HG03460 (cell line): Measurements from ENCODE around the gene CLCN3.
"Not testable (repeated sequence)": the region's sequence is repeated elsewhere in the genome, so short reads cannot be mapped to it uniquely, and the experiment has no call there.

Source experiments
- ATAC-seq: cut with Tn5 transposase; IDR thresholded peaks from one replicate; pipeline ENCODE4 v1.9.1; 2021; ENCODE audit not compliant: unreplicated experiment

Gene CLCN3

DNA sequence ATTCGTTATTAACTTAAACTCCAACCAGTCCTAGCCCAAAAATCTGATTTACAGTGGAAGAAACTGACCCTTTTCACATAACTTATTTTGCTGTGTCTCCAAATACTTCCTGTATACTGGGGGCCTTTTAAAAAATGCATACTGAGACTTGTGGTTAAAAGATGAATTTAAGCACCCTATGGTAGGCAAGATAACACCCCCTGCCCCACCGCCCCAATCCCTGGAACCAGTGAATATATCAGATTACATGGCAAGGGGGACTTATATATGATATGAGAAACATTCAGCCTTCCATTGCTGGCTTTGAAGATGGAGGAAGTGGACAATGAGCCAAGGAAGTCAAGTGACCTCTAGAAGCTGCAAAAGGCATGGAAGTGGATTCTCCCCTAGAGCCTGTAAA, 3.1 kb upstream of the CLCN3 start:
- ATAC-seq: no peak

DNA sequence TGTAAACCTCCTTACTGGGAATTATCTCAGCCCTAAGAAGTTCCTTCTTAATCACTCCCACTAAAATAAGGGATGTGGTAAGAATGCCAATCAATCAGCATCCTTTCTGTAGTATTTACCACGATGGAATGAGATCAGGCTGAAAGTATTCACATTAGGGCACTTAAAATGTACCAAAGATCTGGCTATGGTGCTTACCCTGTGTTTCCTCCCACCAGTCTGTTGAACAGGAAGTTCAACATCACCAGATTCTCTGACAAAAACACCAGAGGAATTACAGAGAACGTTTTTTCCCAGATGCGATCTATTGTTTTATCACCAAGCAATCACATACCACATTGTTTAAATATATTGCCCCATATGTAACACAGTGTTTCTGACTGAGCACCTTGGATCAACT, 2.1 kb upstream of the CLCN3 start:
- no peak for ATAC-seq

DNA sequence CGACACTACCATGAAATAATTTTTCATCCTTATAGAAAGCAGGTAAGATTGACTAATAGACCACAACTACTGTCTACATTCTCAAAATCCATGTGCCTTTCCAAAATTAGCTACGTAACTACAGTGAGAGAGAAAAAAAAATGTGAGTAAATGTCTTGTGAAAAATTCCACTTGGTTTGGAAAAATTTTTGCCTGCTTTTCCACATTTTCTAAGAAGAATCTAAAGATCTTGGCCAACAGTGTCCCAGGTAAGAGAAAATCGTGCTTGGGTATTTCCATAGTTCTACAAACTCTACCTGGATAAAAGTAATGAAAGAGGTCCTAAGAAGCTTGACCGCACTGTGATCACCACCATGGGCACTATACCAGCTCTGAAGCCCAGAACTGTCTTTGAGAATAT, 1.4 kb upstream of the CLCN3 start:
- ATAC-seq: no peak

DNA sequence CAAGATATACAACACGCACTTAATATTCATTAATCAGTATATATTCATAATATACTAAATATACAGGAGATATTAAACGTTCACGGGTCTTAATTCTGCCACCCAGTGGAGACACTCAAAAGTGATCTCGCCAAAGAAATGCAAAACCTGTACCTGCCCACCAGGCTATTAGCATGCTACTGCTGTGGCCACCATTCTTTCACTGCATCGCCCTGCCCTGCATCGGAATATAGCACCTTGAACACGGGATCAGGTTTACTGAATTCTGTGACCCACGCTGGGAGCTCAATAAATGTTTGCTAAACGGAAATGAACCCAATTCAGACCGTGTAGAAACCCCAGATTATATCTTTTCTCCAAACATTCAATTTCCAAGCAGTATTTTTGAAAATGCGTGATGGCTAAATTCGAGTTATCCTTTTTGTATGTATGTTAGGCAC, 840 bp upstream of the CLCN3 start:
- peak; percentile 39 for ATAC-seq

DNA sequence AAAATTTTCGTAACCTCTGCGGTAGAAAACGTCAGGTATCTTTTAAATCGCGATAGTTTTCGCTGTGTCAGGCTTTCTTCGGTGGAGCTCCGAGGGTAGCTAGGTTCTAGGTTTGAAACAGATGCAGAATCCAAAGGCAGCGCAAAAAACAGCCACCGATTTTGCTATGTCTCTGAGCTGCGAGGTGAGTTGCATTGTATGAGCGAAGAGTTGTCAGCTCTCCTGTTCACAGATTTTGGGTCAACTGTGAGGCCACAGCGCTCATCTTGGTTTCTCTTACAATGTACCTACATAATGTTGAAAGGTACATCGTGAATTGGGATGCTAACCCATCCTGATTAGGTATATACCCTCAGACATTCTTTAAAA, 486 bp downstream of the CLCN3 start:
- ATAC-seq: no peak

DNA sequence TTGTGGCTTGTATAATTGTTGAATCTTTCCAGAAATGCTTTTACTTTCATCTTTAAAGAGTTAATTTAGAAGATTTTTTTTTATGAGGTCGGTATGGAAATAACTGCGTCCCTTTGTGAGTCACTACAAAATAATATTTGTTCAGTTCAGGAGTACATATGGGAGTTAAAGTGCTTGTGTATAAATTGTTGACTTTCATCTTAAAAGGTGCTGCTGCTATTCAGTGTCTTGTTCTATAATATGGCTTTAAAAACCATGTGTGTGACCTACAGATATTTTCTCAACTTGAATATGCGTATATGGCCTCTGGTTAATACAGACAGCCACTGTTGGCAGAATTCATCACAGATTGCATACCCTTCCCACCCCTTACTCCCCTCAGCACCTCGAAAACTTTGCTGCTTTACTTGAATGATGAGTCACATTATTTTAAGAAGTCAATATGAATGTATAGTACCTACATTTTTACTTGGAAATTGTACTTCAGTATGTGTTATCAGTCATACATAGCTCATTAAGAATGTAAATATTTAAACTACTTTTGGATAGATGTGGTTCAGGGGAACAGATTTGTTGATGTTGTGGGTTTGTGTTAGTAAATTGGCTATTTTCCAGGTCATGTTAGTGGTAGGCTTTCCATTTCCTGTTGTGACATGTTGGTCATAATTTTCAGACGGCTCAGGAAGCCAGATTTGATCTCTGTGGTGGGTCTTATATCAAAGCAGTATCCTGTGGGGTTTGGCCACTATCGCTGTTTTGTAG, 1.5 kb downstream of the CLCN3 start:
- peak; percentile 7 for ATAC-seq

DNA sequence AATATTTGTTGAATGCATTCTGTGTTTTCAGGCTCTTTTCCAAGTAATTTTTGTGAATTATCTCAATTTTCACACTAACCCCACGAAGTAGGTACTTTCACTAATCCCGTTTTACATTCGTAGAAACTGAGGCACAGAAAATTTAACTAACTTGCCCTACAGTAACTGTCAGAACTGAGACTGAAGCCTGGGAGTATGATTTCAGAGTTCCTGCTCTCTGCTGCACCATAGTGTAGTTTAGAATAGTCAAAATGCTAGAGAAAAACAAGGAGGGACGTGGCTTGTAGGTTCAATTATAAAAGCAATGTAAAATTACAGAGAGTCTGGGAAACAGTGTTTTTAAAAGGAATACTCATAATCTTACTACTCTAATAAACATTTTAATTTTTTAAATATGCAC, 2.2 kb downstream of the CLCN3 start:
- no peak for ATAC-seq

DNA sequence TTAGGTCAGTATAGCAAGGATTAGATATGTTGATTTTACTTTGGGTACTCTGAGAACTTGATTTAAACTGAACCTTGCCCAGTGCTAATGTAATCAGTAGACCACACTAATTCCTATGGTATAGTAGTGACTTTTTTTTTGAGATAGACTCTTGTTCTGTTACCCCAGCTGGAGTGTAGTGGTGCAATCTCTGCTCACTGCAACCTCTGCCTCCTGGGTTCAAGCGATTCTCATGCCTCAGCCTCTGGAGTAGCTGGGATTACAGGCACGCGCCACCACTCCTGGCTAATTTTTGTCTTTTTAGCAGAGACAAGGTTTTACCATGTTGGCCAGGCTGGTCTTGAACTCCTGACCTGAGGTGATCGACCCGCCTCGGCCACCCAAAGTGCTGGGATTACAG, 3.6 kb downstream of the CLCN3 start:
- ATAC-seq: not testable (repeated sequence)

DNA sequence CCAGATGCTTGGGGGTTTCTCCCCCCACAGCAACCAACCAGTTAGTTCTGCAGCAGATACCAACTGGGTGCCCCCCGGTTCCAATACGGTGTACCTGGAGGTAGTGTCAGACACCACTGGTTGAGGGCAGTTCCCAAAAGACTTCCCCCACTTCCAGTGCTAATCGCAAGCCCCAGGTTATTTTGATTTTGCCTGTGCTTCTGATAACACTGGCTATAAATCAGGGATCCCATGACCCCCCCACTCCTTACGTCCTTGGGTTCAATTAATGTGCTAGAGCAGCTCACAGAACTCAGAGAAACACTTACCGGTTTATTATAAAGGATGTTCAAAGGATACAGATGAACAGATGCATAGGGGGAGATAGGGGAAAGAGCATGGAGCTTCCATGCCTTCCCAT, 5.5 kb downstream of the CLCN3 start:
- ATAC-seq: no peak

DNA sequence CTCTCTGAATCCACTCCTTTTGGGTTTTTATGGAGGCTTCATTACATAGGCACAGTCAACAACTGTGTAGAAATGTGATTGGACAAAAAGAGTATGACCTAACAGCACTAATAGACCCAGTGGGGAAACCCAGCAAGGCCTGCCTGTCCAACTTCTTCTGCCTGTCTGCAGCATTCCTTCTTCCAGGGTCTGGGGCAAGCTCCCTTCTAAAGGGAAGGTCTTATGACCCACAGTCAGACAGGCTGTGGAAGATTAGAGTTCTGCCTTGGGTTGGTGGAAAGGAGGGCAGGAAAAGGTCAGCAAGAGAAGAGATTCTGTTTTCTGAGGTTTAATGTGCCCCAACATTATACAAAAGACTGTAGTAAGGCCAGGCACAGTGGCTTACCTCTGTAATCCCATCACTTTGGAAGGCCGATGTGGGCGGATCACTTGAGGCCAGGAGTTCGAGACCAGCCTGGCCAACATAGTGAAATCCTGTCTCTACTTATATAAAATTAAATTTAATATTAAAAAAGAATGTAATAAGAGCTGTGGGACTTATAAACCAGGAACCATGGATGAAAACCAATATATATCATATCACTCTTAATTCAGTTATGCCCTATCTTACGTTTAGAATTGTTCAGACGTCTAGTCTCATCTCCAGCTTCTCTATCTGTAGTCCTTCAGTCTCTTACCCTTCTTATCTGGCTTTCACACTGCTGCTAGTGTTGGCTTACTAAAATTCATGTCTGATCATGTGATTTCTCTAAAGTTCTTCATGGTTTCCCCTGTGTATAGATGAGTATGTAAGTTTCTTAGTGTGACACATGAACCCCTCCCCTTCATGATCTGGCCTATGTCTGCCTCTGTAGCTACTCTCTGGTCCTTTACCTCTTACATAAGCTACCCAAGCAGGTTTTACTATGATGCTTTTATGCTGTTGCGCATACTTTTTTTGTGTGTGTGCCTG, 6.2 kb downstream of the CLCN3 start:
- ATAC-seq: no peak

DNA sequence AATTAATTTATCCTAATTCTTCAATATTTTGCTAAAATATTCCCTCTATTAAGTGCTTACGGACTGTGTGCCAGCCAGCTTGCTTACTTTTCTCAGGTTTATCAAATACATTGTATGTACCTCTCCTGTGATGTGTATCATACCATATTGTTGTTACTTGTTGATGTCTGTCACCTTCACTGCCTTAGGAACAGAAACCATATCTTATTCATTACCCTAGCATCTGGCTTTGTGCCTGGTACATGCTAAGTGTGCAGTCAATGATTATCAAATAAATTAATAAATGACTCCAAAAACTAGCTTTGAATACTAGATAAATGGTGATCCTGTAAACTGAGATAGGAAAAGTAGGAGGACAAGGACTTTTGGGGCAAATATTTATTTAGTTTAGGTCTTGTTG, 6.9 kb downstream of the CLCN3 start:
- peak; percentile 63 for ATAC-seq

DNA sequence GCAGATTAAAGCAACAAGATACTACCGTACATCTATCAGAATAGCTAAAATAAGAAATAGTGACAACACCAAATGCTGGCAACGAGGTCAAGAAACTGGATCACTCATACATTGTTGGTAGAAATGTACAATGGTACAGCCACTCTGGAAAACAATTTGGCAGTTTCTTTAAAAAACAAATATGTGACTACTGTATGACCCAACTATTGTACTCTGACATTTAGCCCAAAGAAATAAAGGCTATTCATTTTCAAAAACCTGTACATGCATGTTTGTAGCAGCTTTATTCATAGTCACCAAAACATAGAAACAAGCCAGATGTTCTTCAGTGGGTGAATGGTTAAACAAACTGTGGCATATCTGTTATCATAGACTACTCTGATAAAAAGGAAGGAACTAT, 8.2 kb downstream of the CLCN3 start:
- no peak for ATAC-seq

DNA sequence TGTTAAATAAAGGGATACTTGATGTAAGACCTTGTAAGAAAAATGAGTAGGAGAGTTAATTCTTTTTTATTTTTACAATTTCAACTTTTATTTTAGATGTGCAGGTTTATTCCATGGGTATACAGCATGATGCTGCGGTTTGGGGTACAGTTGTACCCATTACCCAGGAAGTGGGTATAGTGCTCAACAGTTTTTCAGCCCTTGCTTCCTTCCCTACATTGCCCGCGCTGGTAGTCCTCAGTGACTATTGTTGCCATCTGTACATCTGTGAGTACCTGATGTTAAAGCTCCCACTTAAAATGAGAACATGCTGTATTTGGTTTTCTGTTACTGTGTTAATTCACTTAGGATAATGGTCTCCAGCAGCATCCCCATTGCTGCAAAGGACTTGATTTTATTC, 9.7 kb downstream of the CLCN3 start:
- no peak for ATAC-seq

DNA sequence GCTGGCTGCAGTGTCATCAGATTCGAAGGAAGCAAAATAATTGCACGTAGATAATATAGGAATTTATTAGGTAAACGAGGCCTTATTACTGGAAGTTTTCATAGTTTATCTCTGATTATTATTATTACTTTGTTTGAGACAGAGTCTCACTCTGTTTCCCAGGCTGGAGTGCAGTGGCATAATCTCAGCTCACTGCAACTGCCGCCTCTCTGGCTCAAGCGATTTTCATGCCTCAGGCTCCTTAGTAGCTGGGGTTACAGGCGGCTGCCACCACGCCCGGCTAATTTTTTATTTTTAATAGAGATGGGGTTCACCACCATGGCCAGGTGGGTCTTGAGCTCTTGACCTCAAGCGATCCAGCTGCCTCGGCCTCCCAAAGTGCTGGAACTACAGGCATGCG, 12.5 kb downstream of the CLCN3 start:
- no peak for ATAC-seq

DNA sequence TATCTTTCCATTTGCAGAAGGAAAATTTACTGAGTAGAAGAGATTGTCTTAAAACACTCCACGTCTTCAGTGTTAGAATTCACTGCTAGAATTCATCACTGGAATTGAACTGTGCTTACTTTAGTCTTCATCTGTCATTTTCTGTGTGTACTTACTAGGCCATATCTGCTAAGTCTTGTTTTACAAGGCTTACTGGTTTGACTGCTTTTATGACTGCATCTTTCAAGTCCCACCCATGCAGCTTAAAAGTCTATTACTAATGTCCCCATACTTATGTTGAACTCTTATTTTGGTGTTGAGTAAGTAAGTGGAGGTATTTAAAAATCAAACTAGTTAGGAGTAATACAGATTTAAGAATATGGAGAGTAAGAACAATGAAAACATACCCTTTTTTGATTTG, 14.6 kb downstream of the CLCN3 start:
- ATAC-seq: no peak

DNA sequence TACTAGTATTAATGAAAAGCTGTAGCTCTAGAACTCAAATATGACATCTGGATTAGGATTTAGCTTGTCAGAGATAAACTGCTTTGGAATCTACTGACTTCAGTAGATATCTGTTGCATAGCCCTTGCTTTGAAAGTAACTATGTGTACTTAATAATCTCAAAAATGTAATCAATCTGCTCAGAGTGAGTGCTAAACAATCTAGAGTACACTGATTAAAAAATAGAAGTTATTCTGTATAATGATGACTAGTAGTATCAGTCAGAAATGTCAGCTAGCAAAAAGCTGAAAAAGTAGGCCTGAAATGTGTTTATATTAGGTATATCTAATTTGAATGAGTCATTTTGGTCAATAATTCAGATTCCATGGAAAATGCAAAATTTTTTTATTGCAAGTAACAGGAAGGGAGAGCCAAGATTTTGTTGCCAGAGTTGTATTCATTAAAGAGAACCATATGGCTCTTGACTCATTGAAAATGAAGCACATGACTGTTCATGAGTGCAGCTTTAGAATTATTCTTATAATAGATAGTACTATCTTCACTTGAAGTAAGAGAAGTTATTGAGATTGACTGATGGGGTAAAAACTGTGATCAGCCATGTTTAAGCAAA, 20.0 kb downstream of the CLCN3 start:
- ATAC-seq: no peak

DNA sequence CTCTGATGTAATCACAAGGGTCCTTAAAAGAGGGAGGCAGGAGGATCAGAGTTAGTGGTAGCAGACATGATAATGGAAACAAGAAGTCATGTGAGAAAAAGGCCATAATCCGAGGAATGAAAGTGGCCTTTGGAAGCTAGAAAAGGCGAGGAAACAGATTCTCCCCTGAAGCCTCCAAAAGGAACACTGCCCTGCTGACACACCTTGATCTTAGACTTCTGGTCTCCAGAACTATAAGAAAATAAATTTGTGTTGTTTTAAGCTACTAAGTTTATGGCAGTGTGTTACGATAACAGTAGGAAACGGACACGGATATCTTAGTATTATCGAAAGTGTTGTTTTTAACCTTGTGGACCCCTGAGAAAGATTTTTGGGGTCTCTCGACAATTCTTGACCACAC, 24.4 kb downstream of the CLCN3 start:
- ATAC-seq: no peak

DNA sequence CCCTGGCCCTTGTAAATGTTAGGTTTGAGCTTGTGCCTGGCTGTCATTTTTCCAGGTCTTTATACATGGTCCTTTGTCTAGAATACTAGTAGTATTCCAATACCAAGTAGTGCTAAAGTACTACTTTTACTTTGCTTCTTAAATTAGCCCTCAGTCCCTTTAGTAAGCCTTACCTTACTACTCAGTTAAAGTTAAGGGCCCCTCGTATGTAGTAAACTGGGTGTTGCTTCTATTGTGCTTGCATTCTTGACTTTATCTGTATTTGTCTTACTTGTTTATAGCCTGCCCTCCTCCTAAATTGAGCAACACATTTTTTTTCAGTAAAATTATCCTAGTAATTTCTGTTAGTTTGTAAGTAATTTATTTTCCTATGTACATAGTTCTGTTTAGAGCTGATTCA, 25.2 kb downstream of the CLCN3 start:
- ATAC-seq: no peak

DNA sequence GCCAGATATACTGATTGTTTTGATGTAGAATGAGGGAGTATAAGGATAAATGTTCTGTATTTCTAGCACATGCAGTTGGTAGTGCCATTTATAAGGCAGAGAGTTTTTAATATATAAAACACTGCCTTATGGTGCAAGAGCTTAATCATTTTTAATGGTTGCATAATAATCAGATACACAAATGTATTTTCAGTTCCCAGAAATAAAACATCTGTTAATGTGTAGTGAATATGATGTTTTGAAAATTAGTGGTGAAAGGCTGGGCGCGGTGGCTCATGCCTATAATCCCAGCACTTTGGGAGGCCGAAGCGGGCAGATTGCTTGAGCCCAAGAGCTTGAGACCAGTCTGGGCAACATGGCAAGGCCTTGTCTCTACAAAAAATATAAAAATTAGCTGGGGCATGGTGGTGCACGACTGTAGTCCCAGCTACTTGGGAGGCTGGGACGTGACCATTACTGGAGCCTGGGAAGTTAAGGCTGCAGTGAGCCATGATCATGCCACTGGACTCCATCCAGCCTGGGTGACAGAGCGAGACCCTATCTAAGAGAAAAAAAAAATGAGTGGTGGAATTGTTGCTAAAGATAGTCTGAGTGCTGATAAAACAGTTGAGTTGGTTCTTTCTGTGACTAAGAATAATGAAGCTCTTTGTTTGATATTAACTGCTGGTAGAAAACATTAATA, 29.3 kb downstream of the CLCN3 start:
- ATAC-seq: no peak

DNA sequence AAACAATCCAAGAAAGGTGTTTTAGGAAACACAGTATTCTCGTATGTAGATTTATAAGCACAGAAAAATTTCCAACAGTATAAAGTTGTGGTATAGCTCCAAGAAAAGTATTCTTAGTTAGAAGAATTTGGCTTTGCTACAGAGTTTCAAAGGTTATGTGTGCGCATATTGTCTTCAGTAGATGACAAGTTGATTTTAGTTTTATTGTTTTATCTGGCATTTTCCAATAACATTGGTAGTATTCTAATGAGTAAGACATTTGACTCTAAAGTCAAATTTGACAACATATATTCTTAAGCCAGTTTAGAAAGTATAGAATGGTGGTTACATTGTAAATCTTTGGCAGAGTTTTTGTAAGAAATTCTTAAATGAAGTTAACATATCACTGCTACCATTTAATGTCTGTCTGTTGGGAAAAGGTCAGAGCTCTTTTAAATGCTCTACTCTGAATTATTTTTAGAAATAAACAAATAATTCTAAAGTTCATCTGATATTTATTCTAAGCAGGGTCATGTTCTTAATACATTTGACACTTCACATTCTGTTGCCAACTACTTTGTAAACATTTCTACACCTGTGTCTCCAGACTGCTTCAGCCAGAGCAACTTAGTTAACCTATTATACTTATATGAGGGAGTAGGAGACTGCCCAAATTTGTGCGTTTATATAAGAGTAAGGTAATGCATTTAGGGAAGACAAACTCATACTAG, 30.0 kb downstream of the CLCN3 start:
- no peak for ATAC-seq

DNA sequence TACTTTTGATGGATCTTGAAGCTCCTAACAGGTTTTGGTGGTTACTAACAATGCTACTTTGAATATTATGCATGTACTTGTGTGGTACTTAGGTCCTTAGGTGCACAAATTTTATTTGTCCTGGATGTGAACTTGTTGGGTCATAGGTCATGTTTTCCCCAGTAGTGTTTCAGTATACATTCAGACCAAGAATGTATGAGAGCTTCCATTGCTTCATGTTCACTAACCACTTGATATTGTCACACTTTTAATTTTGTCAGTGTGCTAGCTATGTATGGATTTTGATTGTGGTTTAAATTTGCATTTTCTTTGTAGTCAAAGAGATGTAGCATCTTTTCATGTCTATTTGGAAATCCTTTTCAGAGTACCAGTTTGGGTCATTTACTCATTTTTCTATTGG, 32.2 kb downstream of the CLCN3 start:
- no peak for ATAC-seq
